GM21367 (cell line): Measurements from ENCODE around the gene PLCG2.

Experiments used
- ATAC-seq: cut with Tn5 transposase; IDR thresholded peaks from one replicate; pipeline ENCODE4 v1.9.1; 2021; ENCODE audit not compliant: unreplicated experiment

PLCG2 gene

GRCh38 chr16:81841722-81842121 is 62.6 kb downstream of the PLCG2 start:
- peak; percentile 44 for ATAC-seq

- no peak for ATAC-seq
These were observed 63.6 kb downstream of the PLCG2 start for GRCh38 chr16:81842564-81843242.

GRCh38 chr16:81843243-81843582 is 64.1 kb downstream of the PLCG2 start:
- no peak for ATAC-seq

- ATAC-seq = no peak
These were observed 64.6 kb downstream of the PLCG2 start for GRCh38 chr16:81843683-81844082.

GRCh38 chr16:81846105-81846504 is 67.0 kb downstream of the PLCG2 start:
- no peak for ATAC-seq

- no peak for ATAC-seq
These were observed 69.3 kb downstream of the PLCG2 start for GRCh38 chr16:81848306-81848853.

- ATAC-seq = no peak
These were observed 71.3 kb downstream of the PLCG2 start for GRCh38 chr16:81850197-81850944.

- no peak for ATAC-seq
These were observed 73.3 kb downstream of the PLCG2 start for GRCh38 chr16:81852347-81852746.

- no peak for ATAC-seq
These were observed 76.6 kb downstream of the PLCG2 start for GRCh38 chr16:81855552-81856153.

GRCh38 chr16:81860287-81861266 is 81.5 kb downstream of the PLCG2 start:
- no peak for ATAC-seq

GRCh38 chr16:81861503-81861902 is 82.4 kb downstream of the PLCG2 start:
- no peak for ATAC-seq

- ATAC-seq = no peak
These were observed 82.8 kb downstream of the PLCG2 start for GRCh38 chr16:81861915-81862314.

- ATAC-seq = peak; percentile 62
These were observed 84.7 kb downstream of the PLCG2 start for GRCh38 chr16:81863630-81864352.

GRCh38 chr16:81864646-81865382 is 85.7 kb downstream of the PLCG2 start:
- no peak for ATAC-seq

- no peak for ATAC-seq
These were observed 87.8 kb downstream of the PLCG2 start for GRCh38 chr16:81866820-81867440.

GRCh38 chr16:81868057-81868748 is 89.1 kb downstream of the PLCG2 start:
- ATAC-seq = no peak

GRCh38 chr16:81869326-81869725 is 90.2 kb downstream of the PLCG2 start:
- ATAC-seq = no peak

- ATAC-seq = no peak
These were observed 94.1 kb downstream of the PLCG2 start for GRCh38 chr16:81873206-81873605.
